ENCODE data around the gene FER.
"Not testable (repeated sequence)": the region's sequence is repeated elsewhere in the genome, so short reads cannot be mapped to it uniquely, and the experiment has no call there.

The FER gene

GRCh38 chr5:108801776-108802175 is 54.1 kb downstream of the FER start:
- no peak for DNase-seq

GRCh38 chr5:108810717-108811116 is 63.0 kb downstream of the FER start:
- no peak for DNase-seq

GRCh38 chr5:108813673-108814072 is 66.0 kb downstream of the FER start:
- no peak for DNase-seq

GRCh38 chr5:108814551-108814950 is 66.9 kb downstream of the FER start:
- no peak for DNase-seq

GRCh38 chr5:108818613-108819272 is 71.0 kb downstream of the FER start:
- DNase-seq = no peak

- DNase-seq = no peak
These were observed 73.3 kb downstream of the FER start for GRCh38 chr5:108820983-108821382.

GRCh38 chr5:108822211-108822947 is 74.7 kb downstream of the FER start:
- DNase-seq = no peak

- DNase-seq = no peak
These were observed 79.4 kb downstream of the FER start for GRCh38 chr5:108827131-108827530.

GRCh38 chr5:108830705-108831276 is 83.1 kb downstream of the FER start:
- no peak for DNase-seq

GRCh38 chr5:108836492-108836891 is 88.8 kb downstream of the FER start:
- DNase-seq = no peak

- not testable (repeated sequence) for DNase-seq
These were observed 94.7 kb downstream of the FER start for GRCh38 chr5:108842260-108842941.

- DNase-seq = not testable (repeated sequence)
These were observed 103.4 kb downstream of the FER start for GRCh38 chr5:108851129-108851528.

GRCh38 chr5:108857905-108858304 is 110.2 kb downstream of the FER start:
- no peak for DNase-seq

GRCh38 chr5:108858959-108859358 is 111.3 kb downstream of the FER start:
- DNase-seq = no peak

GRCh38 chr5:108862211-108862610 is 114.5 kb downstream of the FER start:
- no peak for DNase-seq

GRCh38 chr5:108866097-108866496 is 118.4 kb downstream of the FER start:
- DNase-seq = not testable (repeated sequence)

GRCh38 chr5:108867656-108868055 is 120.0 kb downstream of the FER start:
- no peak for DNase-seq

- no peak for DNase-seq
These were observed 121.4 kb downstream of the FER start for GRCh38 chr5:108869066-108869465.

GRCh38 chr5:108876451-108876850 is 128.8 kb downstream of the FER start:
- no peak for DNase-seq

- no peak for DNase-seq
These were observed 131.1 kb downstream of the FER start for GRCh38 chr5:108878756-108879155.

- no peak for DNase-seq
These were observed 133.4 kb downstream of the FER start for GRCh38 chr5:108881133-108881532.

- DNase-seq = no peak
These were observed 137.0 kb downstream of the FER start for GRCh38 chr5:108884736-108885135.

GRCh38 chr5:108898257-108898656 is 150.6 kb downstream of the FER start:
- DNase-seq = no peak

- no peak for DNase-seq
These were observed 151.0 kb downstream of the FER start for GRCh38 chr5:108898707-108899106.

Measured in NCI-H526 (cell line).